Adrenal gland (tissue), 5 donors: Measurements from ENCODE around the gene UBA3.

Experiments
- POLR2A ChIP-seq, 2 donors: fragments of 450-650 bp; IDR thresholded peaks; one replicate each; pipeline ENCODE4 v1.6.1; 2017; ENCODE audit warnings: antibody characterized with exemption in 2 of 2, mild to moderate bottlenecking in 2 of 2, moderate library complexity in 1 of 2
- TF ChIP-seq, protein P1 (sequence below), 6 experiments: fragments of 450-650 bp in 4 of 6; fragments of 200-600 bp in 2 of 6; sonication (generic) in 1 of 6; IDR thresholded peaks; 1 replicate in 5 of 6; 2 replicates in 1 of 6; pipeline versions ENCODE4 v1.5.1 to v1.8.0; 2016 to 2021; ENCODE audit warnings: antibody characterized with exemption in 6 of 6, mild to moderate bottlenecking in 2 of 6, moderate library complexity in 1 of 6
- donor health status: DM: no; HTN: no; CAD: no.

DNA sequence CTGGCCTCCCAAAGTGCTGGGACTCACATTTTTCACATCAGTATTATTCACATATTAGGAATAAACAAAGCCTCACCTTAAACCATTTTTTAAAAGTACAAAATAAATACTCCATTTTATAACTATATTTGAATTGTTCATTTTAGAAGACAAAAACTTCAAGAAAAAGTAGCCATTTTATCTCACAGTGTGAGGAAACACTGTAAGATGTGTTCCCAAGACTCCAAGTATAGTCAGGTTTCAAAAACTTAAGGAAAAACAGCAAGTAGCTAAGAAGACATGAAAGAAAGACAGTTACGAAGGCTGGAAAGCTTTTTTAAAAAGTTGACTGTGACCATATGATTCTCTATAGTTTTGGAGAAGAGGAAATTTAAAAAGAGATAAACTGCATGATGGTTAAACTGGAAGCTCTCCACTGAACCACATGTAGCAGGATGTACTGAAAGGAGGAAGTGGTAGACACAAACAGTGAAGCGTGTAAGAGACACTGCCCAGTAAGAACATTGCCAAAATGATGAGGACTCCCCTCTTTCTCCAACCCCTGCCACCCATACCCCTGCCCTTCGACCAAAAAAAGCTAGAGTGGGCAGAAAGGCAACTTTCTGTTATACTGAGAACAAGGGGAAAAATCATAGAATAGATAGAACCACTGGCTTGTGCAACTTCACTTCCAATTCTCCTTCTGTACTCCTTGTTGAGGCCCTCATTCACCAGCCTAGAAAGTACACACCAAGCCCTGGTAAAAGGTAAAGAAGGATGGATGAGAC lies 21.8 kb downstream of the UBA3 start:
- TF ChIP-seq, protein P1, sequence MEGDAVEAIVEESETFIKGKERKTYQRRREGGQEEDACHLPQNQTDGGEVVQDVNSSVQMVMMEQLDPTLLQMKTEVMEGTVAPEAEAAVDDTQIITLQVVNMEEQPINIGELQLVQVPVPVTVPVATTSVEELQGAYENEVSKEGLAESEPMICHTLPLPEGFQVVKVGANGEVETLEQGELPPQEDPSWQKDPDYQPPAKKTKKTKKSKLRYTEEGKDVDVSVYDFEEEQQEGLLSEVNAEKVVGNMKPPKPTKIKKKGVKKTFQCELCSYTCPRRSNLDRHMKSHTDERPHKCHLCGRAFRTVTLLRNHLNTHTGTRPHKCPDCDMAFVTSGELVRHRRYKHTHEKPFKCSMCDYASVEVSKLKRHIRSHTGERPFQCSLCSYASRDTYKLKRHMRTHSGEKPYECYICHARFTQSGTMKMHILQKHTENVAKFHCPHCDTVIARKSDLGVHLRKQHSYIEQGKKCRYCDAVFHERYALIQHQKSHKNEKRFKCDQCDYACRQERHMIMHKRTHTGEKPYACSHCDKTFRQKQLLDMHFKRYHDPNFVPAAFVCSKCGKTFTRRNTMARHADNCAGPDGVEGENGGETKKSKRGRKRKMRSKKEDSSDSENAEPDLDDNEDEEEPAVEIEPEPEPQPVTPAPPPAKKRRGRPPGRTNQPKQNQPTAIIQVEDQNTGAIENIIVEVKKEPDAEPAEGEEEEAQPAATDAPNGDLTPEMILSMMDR (IDR thresholded peaks at IDR 0.05) = no peak
- no peak for TF ChIP-seq POLR2A (IDR thresholded peaks at IDR 0.05)
